GM18909 (cell line): ENCODE measurements around the gene TNFAIP8.

Experiments
- ATAC-seq: cut with Tn5 transposase; IDR thresholded peaks from one replicate; pipeline ENCODE4 v1.9.1; 2021; ENCODE audit warnings: mild to moderate bottlenecking; ENCODE audit not compliant: unreplicated experiment, poor library complexity

The TNFAIP8 gene

GRCh38 chr5:119355685-119356611 lies at the start of gene TNFAIP8:
TSS of gene TNFAIP8 (plus strand) at chr5:119356019. CDS start at chr5:119356091, 72 bp downstream.
- peak; percentile 51 for ATAC-seq

GRCh38 chr5:119307170-119307569 lies 48.6 kb upstream of the TNFAIP8 start:
- no peak for ATAC-seq

DNA sequence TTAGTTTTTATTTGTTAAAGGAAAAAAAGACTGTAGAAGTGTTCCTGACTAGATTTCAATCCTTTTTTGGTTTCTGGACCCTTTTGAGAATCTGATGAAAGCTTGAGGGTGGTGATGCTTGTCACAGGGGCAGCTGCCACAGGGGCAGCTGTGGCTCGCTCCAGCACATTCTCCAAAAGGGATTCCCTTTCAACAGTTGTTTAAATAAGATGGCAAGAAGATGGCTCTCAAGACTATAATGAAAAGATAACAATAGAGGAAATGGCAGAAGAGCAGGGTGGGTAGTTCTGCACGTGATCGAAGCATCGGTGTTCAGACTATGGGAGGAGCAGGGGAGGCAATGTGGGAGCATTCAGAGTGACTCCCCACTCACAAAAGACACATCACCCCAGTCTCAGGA lies 46.5 kb upstream of the TNFAIP8 start:
- ATAC-seq = peak; percentile 22

DNA sequence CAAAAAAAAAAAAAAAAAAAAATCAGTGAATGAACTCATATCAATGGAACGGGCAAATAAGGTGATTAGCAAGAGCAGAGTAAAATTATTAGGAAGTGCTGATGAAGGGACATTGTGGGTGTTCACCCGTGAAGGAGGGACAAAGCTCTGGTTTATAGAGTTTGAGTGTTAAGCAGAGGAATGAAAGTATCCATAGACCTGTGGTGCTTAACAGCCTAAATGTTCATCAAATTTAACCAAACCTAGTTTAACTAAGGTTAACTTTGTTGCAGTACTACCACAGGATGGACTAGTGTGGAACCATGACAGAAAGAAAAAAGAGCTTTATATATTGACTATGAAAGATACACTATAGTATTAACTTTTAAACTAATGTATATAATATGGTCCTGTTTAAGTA lies 44.1 kb upstream of the TNFAIP8 start:
- ATAC-seq = no peak

- ATAC-seq = no peak
Observed at GRCh38 chr5:119312403-119312802, 43.4 kb upstream of the TNFAIP8 start.

- ATAC-seq = no peak
Observed at GRCh38 chr5:119313197-119313596, 42.6 kb upstream of the TNFAIP8 start.

GRCh38 chr5:119313658-119314605 lies 41.9 kb upstream of the TNFAIP8 start:
- no peak for ATAC-seq

GRCh38 chr5:119315516-119315949 lies 40.3 kb upstream of the TNFAIP8 start:
- peak; percentile 86 for ATAC-seq

DNA sequence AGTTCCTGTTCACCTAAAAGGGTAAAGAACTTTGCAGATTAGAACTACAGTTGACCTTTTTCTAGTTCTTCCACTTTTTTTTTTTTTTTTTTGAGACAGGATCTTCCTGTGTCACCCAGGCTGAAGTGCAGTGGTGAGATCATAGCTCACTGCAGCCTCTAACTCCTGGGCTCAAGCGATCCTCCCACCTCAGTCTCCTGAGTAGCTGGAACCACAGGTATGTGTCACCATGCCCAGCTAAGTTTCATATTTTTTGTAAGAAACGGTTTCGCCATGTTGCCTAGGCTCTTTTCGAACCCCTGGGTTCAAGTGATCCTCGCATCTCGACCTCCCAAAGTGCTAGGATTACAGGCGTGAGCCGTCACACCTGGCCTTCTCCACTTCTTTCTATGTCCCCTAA lies 39.7 kb upstream of the TNFAIP8 start:
- no peak for ATAC-seq

DNA sequence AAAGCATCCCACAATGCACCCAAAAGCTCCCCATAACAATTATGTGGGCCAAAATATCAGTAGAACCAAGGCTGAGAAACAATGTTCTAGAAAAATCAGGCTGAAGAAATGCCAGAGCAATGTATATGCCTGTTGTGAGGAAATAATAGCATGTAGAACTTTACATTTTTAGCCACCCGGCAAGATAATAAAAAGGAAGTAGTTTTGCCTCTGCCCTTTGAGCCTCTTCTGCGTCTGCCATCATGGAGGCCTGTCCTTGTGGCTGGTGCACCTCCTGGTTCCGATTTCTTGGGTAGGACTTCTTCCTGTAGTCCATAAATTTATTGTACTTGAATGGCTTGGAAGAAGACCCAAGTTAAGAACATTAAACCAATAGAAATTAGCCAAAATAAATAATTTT lies 38.9 kb upstream of the TNFAIP8 start:
- no peak for ATAC-seq

DNA sequence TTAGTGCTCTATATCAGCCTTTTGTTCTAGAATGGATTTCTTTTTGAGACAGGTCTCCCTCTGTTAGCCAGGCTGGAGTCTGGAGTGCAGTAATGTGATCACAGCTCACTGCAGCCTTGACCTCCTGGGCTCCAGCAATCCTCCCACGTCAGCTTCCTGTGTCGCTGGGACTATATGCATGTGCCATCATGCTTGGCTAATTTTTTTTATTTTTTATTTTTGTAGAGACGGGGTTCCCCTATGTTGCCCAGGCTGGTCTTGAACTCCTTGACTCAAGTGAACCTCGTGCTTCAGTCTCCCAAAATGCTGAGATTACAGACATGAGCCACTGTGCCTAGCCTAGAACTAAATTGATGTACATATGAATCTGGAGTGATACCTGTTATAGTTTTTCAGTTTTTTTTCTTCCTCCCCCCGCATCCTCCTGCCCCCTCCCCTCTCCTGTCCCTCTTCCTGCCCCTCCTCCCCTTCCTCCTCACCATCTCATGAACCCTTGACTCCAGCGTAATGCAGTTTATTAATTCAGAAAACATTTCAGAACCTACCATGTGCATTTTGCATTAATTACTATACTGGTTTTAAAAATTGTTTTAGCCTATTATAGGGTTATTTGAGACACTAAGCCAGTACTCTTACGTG lies 37.4 kb upstream of the TNFAIP8 start:
- peak; percentile 37 for ATAC-seq

- ATAC-seq = no peak
Observed at GRCh38 chr5:119319401-119319800, 36.4 kb upstream of the TNFAIP8 start.

DNA sequence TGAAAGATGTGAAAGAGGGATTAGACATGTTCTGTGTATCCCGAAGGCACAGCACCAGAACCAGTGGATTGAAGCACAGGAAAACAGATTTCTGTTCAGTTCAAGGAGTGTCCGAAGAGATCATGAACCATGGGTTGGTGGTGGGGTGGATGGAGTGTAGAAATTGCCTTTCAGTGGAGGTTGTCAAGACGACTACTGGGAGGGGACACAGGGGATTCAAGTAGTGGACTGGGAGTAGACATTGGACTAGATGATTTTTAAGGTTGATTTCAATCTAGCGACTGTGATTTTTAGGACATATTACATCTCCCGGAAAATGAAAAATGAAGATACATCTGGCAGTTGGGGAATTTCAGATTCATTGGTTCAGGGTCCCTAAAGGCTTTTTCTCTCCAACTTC lies 35.9 kb upstream of the TNFAIP8 start:
- ATAC-seq = no peak

GRCh38 chr5:119321569-119322311 lies 34.1 kb upstream of the TNFAIP8 start:
- ATAC-seq = no peak

DNA sequence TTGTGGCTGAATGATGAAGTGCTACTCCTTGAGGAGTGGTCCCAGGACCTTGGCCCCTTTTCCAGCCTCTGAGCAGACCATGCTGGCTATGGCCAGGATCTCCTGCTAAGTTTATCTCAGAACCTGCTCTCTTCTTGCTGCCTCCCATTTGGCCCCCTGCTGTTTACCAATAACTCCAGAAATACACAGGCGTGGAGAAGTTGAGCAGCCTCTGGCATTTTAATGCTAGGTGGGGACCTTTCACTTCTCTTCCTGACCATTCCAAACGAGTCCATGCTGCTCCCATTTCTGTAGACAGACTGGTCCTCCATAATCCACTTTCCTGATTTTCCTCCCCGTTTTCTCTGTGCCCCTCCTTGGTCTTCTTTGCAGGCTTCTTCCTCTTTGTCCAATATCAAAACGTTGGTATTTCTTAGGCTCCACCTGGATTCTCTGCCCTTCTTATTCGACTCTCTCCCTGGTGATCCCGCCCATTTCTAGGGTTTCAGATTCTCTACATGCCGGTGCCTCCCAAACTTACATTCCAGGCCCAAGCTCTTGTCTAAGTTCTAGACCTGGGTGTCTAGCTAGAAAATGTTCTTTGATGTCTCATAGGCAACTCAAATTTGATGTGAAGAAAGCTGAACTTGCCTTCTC lies 33.4 kb upstream of the TNFAIP8 start:
- no peak for ATAC-seq

DNA sequence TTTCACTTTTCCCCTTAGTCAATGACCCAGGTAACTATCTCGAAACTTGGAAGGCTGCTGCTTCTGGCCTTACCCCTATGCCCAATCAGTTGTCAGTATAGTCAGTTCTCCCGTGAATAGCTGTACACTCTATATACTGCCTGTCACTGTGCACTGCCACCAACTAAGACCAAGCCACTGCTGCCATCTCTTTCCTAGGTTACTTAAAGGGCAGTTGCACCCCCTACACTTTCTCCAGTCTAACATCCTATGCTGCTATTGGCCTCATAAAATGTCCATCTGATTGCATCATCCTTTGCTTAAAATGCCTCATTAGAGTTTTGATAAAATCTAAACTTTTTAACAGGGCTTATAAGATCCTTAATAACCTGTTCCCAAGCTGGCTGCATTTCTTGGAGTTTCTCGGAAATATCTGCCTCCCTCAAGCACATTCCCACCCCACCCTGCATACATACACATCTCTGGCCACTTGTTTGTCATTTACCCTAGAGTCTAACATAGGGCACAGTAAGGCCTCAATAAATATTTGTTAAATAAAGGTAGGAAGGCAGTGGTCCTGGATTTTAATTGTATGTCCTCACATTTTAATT lies 32.8 kb upstream of the TNFAIP8 start:
- no peak for ATAC-seq

- ATAC-seq = no peak
Observed at GRCh38 chr5:119323601-119324000, 32.2 kb upstream of the TNFAIP8 start.

DNA sequence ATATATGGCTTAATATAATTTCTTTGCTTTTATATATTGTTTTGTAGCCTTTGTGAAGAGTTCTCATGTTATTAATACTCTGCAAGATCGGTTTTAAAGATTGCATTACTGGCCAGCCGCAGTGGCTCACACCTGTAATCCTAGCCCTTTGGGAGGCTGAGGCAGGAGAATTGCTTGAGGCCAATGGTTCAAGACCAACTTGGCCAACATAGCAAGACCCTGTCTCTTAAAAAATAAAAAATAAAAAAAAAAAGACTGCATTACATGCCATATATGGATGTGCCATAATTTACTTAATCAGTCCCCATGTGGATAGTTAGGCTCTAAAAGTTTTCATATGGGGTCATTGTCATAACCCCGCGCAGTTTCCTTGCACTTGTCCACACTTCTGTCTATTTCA lies 31.0 kb upstream of the TNFAIP8 start:
- ATAC-seq = no peak

- no peak for ATAC-seq
Observed at GRCh38 chr5:119327018-119327417, 28.8 kb upstream of the TNFAIP8 start.
